ENCODE measurements around the gene PGGHG. TPM values are rescaled to one million over a fixed set of nuclear protein-coding genes. Genes with fewer than 3 reads are reported as not detected.
"Not testable (repeated sequence)": the region's sequence is repeated elsewhere in the genome, so short reads cannot be mapped to it uniquely, and the experiment has no call there.

Gene PGGHG
- total RNA-seq, 1 donor from 2014 or later = 10.1 TPM

DNA sequence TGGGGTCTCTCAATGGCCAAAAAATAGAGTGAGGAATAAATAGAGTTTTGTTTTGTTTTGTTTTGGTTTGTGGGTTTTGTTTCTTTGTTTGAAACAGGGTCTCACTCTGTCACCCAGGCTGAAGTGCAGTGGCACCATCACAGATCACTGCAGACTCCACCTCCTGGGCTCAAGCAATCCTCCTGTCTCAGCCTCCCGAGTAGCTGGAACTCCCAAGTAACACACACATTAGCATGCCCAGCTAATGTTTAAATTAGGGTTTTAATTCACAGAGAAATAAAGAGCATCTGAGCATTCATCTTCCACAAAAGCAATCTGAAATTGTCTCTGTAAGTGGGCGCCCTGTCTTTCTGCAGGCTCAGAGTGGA, 40.9 kb downstream of the PGGHG start:
- no peak for DNase-seq (ENCODE audit: low read depth in 2 of 2)

- no peak for DNase-seq (ENCODE audit: low read depth in 2 of 2)
Measured at GRCh38 chr11:330307-330693, 41.4 kb downstream of the PGGHG start.

GRCh38 chr11:330694-331357, 41.9 kb downstream of the PGGHG start:
- DNase-seq (ENCODE audit: low read depth in 2 of 2) = no peak

GRCh38 chr11:331358-332060, 42.6 kb downstream of the PGGHG start:
- DNase-seq (ENCODE audit: low read depth in 2 of 2) = no peak

- DNase-seq (ENCODE audit: low read depth in 2 of 2) = no peak
Measured at GRCh38 chr11:332651-333480, 43.9 kb downstream of the PGGHG start.

- DNase-seq (ENCODE audit: low read depth in 2 of 2) = not testable (repeated sequence)
Measured at GRCh38 chr11:333616-334263, 44.8 kb downstream of the PGGHG start.

DNA sequence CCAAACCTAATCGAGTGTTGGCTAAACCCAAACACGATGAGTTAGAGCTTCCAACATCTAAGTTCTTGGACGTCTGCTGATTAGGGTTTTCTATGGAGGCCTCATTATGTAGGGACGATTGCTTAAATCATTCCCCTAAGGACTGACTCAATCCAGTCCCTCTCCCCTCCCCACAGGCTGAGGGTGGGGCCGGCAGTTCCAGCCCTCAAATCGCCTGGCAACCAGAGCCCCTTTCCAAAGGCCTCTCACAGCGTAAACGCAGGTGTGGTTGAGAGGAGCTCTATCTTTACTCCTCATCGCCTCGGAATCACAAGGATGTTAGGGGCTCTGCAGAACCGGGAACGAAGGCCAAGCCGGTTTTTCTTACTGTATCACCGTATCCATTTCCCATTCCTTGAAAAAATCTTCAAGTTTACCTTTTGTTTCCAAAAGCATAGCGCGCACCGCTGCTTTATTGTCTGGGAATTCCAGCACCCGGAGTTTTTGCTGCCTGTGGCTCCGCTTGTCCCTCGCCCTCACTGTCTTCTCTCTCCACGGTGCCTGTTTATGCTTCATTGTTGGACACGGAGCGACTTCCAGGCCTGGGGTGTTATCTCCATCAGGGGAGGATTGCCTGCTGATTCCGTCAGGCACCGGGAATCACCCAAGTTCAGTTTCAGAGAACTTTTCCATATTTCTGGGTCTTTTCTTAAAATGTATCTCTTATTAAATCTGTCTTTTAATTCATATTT, 45.5 kb downstream of the PGGHG start:
- no peak for DNase-seq (ENCODE audit: low read depth in 2 of 2)

DNA sequence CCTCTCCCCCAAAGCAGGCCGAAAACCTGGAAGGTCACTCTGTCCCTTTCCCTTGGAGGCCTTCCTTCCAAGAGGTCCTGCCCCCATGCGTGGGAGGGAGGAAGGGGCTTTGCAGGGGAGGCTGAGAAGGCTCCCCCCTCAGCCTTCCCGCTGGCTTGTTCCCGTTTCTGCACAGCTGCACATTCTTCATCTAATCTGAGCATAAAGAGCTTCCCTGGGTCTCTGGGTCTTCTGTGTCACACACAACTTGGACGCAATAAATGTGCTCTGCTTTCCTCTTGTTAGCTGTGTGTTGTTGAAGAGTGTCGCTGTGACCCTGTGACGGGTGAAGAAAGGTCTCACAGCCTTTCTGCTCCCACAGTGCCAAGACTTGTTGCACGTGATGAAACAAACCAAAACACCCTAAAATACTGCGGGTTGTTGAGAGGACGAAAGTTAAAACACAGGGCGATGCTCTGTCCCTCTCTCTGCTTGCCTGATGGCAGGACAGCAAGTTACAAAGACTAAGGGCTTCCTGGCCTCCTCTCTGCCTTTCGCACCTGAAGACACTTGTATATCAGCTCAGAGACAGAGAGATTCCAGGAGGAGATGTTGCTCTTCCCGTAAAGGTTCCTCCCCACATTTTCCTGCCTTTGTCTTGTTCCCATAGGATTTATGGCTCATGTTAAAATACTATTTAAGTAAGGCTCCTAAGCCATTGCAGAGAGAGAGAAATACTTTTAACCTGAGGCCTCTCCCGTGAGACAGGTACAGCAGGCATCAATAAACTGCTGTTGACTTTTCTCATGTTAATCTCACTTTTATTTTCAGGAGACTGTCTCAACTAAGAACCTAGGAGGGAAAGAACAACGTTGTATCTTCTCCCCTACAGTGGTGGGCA, 47.1 kb downstream of the PGGHG start:
- DNase-seq (ENCODE audit: low read depth in 2 of 2) = peak in 1 of 2 donors; percentile 45

DNA sequence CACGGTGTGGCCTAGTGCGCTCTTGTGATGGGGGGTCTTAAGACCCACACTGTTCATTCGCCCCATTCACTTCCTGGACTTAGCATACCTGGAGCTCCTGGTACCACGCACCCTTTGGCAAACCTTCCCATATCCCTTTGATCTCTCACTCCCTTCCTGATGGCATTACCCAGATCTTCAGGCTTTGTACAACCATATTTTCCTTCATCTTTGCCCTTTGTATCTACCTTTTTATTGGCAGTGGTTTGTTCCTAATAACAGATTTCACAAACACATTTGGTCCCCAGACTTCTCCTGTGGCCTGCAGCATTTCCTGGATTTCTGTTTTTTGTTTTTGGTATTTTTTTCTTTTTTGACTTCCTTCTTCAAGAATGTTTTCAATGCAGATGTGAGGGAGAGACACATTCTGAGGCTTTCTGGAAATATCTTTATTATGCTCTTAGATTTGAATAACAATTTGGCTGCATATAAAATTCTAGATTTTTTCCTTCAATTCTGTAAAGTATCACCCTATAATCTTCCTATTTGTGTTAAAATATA, 47.8 kb downstream of the PGGHG start:
- no peak for DNase-seq (ENCODE audit: low read depth in 2 of 2)

- DNase-seq (ENCODE audit: low read depth in 2 of 2) = no peak
Measured at GRCh38 chr11:337711-338110, 48.8 kb downstream of the PGGHG start.

- DNase-seq (ENCODE audit: low read depth in 2 of 2) = no peak
Measured at GRCh38 chr11:339963-340362, 51.0 kb downstream of the PGGHG start.

GRCh38 chr11:340539-341512, 51.9 kb downstream of the PGGHG start:
- DNase-seq (ENCODE audit: low read depth in 2 of 2) = no peak

DNA sequence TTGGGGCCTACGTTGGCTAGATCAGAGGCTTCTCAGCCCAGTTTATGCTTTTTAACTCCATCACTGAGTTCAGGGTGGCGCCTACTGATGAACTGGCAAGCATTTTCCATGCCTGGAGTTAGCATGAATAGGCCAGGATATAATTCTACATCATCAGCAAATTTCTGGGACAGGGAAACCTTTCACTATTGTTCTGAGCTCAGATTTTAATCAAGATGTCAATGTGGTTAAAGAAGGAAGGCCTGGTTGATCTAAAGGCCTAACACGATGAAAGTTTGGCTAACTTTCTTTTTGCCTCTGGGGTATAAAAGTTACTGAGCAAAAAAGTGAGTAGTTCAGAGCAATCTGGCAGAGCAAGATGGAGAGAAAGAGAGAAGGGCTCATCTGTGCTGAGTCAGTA, 53.4 kb downstream of the PGGHG start:
- DNase-seq (ENCODE audit: low read depth in 2 of 2) = peak in 1 of 2 donors; percentile 61

DNA sequence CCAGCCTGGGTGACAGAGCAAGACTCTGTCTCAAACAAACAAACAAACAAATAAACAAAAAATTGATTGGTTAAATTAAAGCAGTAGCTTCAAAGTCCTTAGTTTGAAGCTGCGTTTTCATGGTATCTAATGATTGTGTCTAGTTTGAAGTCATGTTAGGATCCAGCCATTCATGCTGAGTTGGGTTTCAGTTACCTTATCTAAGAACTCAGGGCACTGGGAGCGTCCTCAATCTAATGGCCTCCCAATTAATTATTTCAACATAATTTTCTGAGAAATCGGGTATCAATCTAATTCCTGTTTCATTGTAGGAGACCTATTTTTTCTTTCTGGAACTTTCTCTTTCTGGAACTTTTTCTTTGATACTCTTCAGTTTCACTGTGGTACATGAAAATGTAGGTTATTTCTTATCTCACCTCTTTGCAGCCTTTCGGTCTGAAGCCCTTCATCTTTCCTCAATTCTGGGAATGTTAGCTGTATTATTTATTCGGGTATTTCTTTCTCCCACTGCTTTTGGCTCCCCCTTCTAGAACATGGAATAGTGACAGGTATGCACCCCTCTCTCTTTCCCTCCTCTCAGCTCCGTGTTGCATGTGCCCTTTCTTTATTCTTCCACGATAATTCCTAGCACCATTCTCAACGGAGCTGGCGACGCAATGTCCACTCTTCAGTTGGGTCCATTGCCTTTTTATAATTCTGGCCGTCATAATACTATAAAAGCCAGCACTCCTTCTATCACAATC, 56.1 kb downstream of the PGGHG start:
- DNase-seq (ENCODE audit: low read depth in 2 of 2) = no peak
